GM21423 (cell line): ENCODE measurements around the gene NUDT16L1.
"Not testable (repeated sequence)": the region's sequence is repeated elsewhere in the genome, so short reads cannot be mapped to it uniquely, and the experiment has no call there.

Experiments used
- ATAC-seq: cut with Tn5 transposase; IDR thresholded peaks from one replicate; pipeline ENCODE4 v1.9.1; 2021; ENCODE audit warnings: mild to moderate bottlenecking, moderate library complexity; ENCODE audit not compliant: unreplicated experiment

NUDT16L1 gene

DNA sequence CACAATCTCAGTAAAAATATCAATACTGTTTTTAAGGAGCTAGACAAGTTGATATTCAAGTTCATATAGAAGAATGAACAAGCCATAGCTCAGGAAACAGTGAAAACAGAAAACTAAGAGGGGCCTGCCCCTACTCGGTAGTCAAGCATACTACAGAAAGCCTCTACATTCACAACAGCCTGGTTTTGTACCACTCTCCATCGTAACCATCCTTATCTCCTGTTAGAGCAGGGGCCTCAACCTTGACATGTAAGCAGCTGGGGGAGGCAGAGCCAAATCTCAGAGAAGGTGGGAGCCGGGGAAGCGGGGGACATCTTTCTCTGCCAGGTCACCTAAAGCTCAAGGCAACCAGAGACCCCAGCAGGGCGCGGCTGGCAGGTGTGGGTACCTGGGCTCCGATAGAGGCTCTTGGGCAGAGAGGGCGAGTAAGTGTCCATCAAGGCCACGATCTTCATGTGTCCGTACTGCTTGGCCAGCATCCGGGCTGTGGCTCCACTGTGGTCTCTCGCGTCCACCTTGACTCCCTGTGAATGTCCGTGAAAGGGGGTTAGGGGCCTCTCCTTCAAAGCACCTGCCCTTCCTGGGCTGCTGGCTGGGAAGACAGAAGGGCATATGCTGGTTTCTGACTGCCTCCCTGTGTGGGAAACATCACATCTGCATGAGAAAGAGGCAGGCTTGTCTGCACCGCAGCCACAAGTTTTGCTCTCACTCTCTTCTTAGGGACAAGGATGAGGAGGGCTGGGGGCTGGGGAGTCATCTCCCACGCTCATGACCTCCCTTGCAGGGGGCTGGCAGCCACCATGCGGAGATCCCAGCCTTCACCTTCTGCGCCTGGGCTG lies 20.5 kb downstream of the NUDT16L1 start:
- no peak for ATAC-seq

- ATAC-seq: no peak
Measured at GRCh38 chr16:4714996-4715395, 21.6 kb downstream of the NUDT16L1 start.

GRCh38 chr16:4718466-4718865 lies 25.1 kb downstream of the NUDT16L1 start:
- no peak for ATAC-seq

DNA sequence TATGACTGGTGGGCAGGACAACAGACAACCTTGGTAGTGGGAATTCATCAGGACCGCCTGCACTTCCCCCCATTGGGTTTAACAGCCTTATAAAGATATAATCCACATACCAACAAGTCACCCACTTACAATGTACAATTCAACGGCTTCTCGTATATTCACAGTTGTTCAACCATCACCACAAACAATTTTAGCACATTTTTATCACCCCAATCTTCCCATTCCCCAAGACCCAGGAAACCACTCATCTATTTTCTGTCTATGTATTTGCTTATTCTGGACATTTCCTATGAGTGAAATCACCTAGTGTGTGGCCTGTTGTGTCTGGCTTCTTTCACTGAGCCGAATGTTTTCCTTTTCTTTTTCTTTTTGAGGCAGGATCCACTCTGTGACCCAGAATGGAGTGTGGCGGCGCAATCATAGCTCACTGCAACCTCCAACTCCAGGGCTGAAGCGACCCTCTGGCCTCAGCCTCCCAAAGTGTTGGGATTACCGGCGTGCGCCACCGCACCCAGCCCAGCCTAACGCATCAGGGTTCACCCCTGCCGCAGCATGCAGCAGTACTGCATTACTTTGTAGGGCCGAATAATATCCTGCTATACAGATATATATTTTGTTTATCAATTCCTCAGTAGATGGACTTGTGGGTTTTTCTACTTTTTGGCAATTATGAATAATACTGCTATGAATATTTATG lies 29.9 kb downstream of the NUDT16L1 start:
- no peak for ATAC-seq

DNA sequence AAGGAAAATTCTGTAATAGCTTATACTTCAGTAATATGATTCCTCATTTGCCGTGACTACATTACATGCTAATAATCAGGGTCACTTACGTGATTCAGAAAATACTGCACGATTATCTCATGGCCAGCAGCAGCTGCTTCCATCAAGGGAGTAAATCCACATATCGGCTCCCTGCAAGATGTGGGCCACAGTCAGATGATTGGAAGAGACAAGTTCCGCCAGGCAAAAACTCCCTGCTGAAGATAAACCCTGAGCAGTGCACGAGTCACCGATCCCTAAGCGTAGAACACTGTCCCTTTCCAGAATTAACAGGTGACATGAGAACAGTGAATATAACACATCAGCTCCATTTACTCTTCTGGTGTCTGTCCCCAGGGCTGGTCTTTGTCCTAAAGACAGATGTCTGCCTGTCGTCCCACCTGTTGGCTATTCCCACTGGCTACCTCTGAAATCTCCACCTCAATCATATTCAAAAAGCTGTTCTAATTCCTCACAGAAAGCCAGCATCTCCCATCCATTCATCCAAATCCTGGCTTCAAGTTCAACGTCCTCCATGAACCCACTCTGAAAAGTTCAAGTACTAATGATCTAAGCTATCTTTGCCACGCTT lies 31.4 kb downstream of the NUDT16L1 start:
- ATAC-seq: no peak

GRCh38 chr16:4726616-4727015 lies 33.3 kb downstream of the NUDT16L1 start:
- ATAC-seq: no peak

DNA sequence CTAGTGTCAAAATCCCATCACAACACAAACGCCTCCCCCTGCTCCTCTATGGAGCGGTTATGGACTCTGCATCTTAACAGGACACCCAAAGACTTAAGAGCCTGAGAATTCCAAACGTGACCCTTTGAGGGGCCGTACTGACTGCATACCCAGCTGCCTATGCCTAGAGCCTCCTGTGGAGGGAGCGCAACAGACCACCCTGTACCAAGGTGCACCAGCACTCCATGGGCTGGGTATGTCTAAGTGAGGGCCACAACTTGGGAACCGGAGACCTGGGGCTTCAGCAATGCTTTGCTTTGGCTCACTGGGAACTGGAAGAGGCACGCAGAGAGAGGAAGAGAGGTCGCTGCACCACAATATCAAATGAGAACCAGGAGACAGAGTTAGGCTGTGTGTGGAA lies 35.3 kb downstream of the NUDT16L1 start:
- ATAC-seq: no peak

DNA sequence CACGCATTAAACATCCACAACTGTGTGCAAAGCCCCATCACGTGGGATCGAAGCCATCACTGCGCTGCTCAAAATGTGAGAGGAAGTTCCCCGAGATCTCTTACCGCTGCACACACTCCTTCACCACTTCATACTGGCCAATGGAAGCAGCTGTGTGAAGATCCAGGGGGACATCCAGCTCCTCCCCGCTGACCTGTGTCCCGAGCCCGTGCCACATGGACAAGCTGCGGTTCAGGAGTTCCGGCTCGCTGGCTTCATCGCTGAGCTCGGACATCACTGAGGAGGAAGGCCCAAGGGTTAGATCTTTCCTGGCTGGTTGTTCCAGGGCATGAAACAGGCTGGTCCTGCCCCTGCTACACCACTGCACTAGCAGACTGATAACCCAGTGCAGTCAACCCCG lies 36.5 kb downstream of the NUDT16L1 start:
- no peak for ATAC-seq

GRCh38 chr16:4733211-4733742 lies 39.9 kb downstream of the NUDT16L1 start:
- ATAC-seq: no peak

DNA sequence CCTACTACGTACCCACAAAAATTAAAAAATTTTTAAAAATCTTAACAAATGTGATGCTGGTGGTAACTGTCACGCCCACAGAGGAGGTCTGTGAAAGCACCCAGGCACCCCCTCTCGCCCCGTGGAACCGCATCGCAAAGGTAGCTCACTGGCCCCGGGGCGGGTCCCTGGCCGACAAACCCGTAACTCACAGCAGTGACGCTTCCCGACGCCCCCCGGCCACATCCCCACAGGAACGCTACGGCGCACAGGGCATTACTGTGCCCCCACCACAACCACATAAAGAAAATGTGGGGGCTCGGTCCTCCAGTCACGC lies 40.3 kb downstream of the NUDT16L1 start:
- peak; percentile 5 for ATAC-seq

- peak; percentile 78 for ATAC-seq
Measured at GRCh38 chr16:4734063-4734729, 40.8 kb downstream of the NUDT16L1 start, which contains the start of the genes ANKS3 and DNAAF8. TSS of gene ANKS3 (minus strand) at chr16:4734271. CDS start at chr16:4730149, 4,122 bp downstream. TSS of gene DNAAF8 (plus strand) at chr16:4734537. CDS start at chr16:4736515, 1,978 bp downstream.

DNA sequence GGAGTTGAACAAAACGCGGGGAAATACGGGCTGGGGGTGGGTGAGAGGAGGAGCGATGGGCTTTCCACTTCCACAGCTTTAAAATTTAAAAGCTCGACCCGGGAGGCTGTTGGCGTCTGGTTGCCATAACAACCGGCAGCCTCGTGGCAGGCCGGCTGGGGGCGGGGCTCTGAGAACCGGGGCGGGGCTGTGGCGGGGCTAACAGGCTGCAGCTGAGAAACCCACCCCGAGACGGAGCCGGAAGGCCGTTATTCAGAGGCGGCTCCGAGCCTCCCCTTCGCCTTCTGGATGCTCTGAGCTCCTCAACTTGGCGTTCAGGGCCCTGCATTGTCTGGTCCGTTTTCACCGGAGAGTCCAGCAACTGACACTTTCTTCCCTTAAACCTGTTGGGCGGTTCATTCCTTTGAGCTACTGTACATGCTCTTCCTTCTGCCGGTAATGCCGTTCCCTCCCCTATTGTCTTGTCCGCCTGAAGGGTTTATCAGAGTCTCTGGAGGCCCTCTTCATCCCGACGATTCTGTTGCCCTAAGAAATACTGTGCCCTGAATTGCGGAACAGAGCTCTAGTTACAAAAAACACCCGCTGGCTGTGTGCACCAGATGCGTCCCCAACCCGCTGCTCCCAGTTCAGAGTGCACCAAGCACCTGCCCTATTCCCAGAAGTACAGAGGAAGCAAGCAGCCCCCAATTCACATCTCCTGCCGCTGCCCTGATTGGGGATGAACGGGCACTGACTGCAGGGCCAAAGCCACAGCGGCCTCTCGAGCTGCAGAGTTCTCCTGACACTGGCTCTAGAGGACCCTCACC lies 41.6 kb downstream of the NUDT16L1 start:
- ATAC-seq: peak; percentile 70

- no peak for ATAC-seq
Measured at GRCh38 chr16:4736546-4736945, 43.2 kb downstream of the NUDT16L1 start.

- no peak for ATAC-seq
Measured at GRCh38 chr16:4737545-4737944, 44.2 kb downstream of the NUDT16L1 start.

- ATAC-seq: not testable (repeated sequence)
Measured at GRCh38 chr16:4738370-4738769, 45.0 kb downstream of the NUDT16L1 start.

- no peak for ATAC-seq
Measured at GRCh38 chr16:4743226-4743878, 50.0 kb downstream of the NUDT16L1 start.

GRCh38 chr16:4744555-4745273 lies 51.4 kb downstream of the NUDT16L1 start:
- no peak for ATAC-seq

- no peak for ATAC-seq
Measured at GRCh38 chr16:4745274-4745569, 51.9 kb downstream of the NUDT16L1 start.
